SK-N-SH (cell line): ENCODE data around the gene FBXW8.

Experiments used
- EP300 ChIP-seq, 2 experiments: IDR thresholded peaks; 2 replicates each; pipeline versions ENCODE4 v1.4.0 to v1.6.1; 2012; ENCODE audit warnings: borderline replicate concordance in 1 of 2, low read depth in 1 of 2, low read length in 1 of 2
- EZH2phosphoT487 ChIP-seq: fragments of 200-600 bp; sonication (generic); IDR thresholded peaks from 2 replicates; pipeline ENCODE4 v1.6.1; 2017; ENCODE audit warnings: low read depth, mixed run types, mild to moderate bottlenecking, antibody characterized with exemption, moderate library complexity, borderline replicate concordance
- GABPA ChIP-seq: IDR thresholded peaks from 2 replicates; pipeline ENCODE4 v1.4.0; 2012; ENCODE audit warnings: low read depth, mild to moderate bottlenecking
- GATA2 ChIP-seq: sonication (generic); formaldehyde crosslinking; IDR thresholded peaks from 2 replicates; pipeline ENCODE4 v1.5.0; 2020; ENCODE audit warnings: mild to moderate bottlenecking, missing genetic modification reagents
- NRF1 ChIP-seq: IDR thresholded peaks from 2 replicates; pipeline ENCODE4 v1.6.1; 2012; ENCODE audit warnings: low read depth, mild to moderate bottlenecking, low read length
- RFX5 ChIP-seq: IDR thresholded peaks from 2 replicates; pipeline ENCODE4 v1.6.1; 2012; ENCODE audit warnings: mild to moderate bottlenecking, improper control_type of control experiment, low read length
- TF ChIP-seq, protein P1 (sequence below): fragments of 200-600 bp; sonication (generic); IDR thresholded peaks from 2 replicates; pipeline ENCODE4 v1.6.1; 2017; ENCODE audit warnings: antibody characterized with exemption, mild to moderate bottlenecking, moderate library complexity

DNA sequence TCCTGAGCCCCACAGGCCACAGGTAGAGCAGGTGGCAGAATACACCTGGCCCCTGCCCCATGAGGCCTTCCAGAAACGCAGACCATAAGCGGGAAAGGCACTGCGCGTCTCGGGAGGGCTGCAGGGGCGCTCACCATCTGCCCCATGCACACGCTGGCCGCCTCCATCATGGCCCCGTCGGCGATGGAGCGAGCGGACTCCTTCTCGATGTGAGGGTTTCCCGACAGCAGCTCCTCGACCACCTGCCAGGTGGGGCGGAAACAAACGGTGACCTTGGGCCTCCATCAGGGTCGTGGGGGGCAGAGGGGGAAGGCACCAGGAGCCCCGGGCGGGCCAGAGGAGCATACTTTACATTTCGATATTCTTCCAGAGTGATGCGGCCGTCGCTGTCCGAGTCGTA, 135.7 kb downstream of the FBXW8 start:
- TF ChIP-seq, protein P1, sequence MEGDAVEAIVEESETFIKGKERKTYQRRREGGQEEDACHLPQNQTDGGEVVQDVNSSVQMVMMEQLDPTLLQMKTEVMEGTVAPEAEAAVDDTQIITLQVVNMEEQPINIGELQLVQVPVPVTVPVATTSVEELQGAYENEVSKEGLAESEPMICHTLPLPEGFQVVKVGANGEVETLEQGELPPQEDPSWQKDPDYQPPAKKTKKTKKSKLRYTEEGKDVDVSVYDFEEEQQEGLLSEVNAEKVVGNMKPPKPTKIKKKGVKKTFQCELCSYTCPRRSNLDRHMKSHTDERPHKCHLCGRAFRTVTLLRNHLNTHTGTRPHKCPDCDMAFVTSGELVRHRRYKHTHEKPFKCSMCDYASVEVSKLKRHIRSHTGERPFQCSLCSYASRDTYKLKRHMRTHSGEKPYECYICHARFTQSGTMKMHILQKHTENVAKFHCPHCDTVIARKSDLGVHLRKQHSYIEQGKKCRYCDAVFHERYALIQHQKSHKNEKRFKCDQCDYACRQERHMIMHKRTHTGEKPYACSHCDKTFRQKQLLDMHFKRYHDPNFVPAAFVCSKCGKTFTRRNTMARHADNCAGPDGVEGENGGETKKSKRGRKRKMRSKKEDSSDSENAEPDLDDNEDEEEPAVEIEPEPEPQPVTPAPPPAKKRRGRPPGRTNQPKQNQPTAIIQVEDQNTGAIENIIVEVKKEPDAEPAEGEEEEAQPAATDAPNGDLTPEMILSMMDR, result no peak
- TF ChIP-seq GABPA (no peak), EZH2phosphoT487 (no peak), NRF1 (no peak), RFX5 (no peak), GATA2 (no peak), EP300 (IDR thresholded peaks at IDR 0.05; ENCODE audit: borderline replicate concordance in 1 of 2, low read depth in 1 of 2, low read length in 1 of 2) (no peak)
